Measurements from ENCODE around the gene ADK. TPM values are rescaled to one million over a fixed set of nuclear protein-coding genes. Genes with fewer than 3 reads are reported as not detected.
A peak's percentile ranks its signal among the peaks of the same experiment; 100 is the strongest.

Gene ADK
- total and polyA plus RNA-seq, 2 of the 4 experiments (the other 2 are of a cell fraction), result 30.6 to 40.9 TPM

GRCh38 chr10:74329873-74330272, 178.9 kb downstream of the ADK start:
- Histone ChIP-seq H3K56ac (ENCODE audit: extremely low read depth, insufficient read depth, low read length) (no peak overlapping the region), H3K9ac (ENCODE audit: low read depth, low read length) (no peak overlapping the region), H3K27me3 (ENCODE audit: control insufficient read depth, insufficient read depth, low read length) (no peaks in the 10 kb centered on the region), H3K4me1 (ENCODE audit: control insufficient read depth, insufficient read depth, low read length) (no peaks in the 10 kb centered on the region), H4K20me1 (ENCODE audit: insufficient read depth, low read length) (no peaks in the 10 kb centered on the region), H2BK20ac (ENCODE audit: low read depth, low read length) (no peak overlapping the region; the same call in 1 of the 2 replicates), H2BK15ac (ENCODE audit: low read depth, low read length) (no peak overlapping the region), H3K18ac (ENCODE audit: low read depth, low read length) (no peak overlapping the region; the same call in 1 of the 2 replicates), H3K36me3 (ENCODE audit: control insufficient read depth, insufficient read depth, low read length) (no peaks in the 10 kb centered on the region), H4K8ac (ENCODE audit: low read depth in 2 of 2, low read length in 2 of 2) (no peak overlapping the region), H3K27ac (ENCODE audit: insufficient read depth, low read length) (no peak overlapping the region), H3K4ac (ENCODE audit: low read depth, low read length) (no peak overlapping the region), H3K9me1 (ENCODE audit: insufficient read depth, low read length) (peaks cover 4% of the 10 kb centered on the region; the same call in 1 of the 2 replicates), H2BK120ac (ENCODE audit: low read depth, low read length) (no peak overlapping the region), H3K79me1 (ENCODE audit: low read depth in 1 of 2, low read length in 2 of 2) (peaks cover 8 to 35% of the 10 kb centered on the region in 2 experiments; a peak in 3 of 4 replicates), H3K14ac (replicated peaks; ENCODE audit: low read depth, low read length) (no peak overlapping the region), H3K9me3 (ENCODE audit: control insufficient read depth, insufficient read depth, low read length) (peaks cover 5% of the 10 kb centered on the region; the same call in 1 of the 2 replicates), H2AFZ (replicated peaks; ENCODE audit: low read length, poor library complexity) (no peak overlapping the region), H2AK5ac (ENCODE audit: low read depth, low read length) (no peak overlapping the region), H3K23ac (ENCODE audit: low read depth, low read length) (no peak overlapping the region), H4K91ac (ENCODE audit: insufficient read depth, low read depth, low read length) (no peak overlapping the region), H3K4me3 (ENCODE audit: insufficient read depth, low read depth, low read length) (no peak overlapping the region), H3K4me2 (ENCODE audit: low read depth, low read length) (no peak overlapping the region), H2BK5ac (ENCODE audit: low read depth, low read length, poor library complexity, severe bottlenecking) (no peak overlapping the region), H2AK9ac (replicated peaks; ENCODE audit: low read depth, low read length, poor library complexity) (no peak overlapping the region), H4K5ac (ENCODE audit: low read depth, low read length) (no peak overlapping the region)
- dilution Hi-C loops (cut with HindIII; ENCODE audit: low sequenced_read_pairs, unreplicated experiment), result no loop called here
- in situ Hi-C loops (cut with MboI; ENCODE audit: low sequenced_read_pairs), result no loop called here
- WGBS, 2 experiments (ENCODE audit: extremely low coverage in 2 of 2, insufficient read length in 1 of 2), result no CpG with 5 or more reads among the region's 2 CpGs
- DNase-seq (peak; percentile 49), ATAC-seq (ENCODE audit: low read depth) (peak; percentile 67)
- intact Hi-C loops (cut with micrococcal nuclease), result no loop called here
- BruUV-seq (replicated peaks), result no TSS peak
- TF ChIP-seq CTCF (conservative IDR thresholded peaks at IDR 0.05; ENCODE audit: low read depth, low read length) (no peak), FOS (IDR thresholded peaks at IDR 0.05; ENCODE audit: low read depth, low read length) (no peak), NFE2L2 (IDR thresholded peaks at IDR 0.05; ENCODE audit: low read depth, low read length) (no peak), MAFK (IDR thresholded peaks at IDR 0.05; ENCODE audit: low read depth, low read length) (no peak)
- ChIA-PET CTCF (interaction anchor here (0.7 to 1.1 kb wide), 2 partner anchors 9 to 95 kb away, joined by 3 read pairs; no protein-coding TSS in a partner anchor), POLR2A (ENCODE audit: unreplicated experiment) (no interaction called here)

Data from IMR-90 (cell line).